Small intestine (tissue), 7 donors: Measurements from ENCODE around the gene ZDHHC7. TPM values are rescaled to one million over a fixed set of nuclear protein-coding genes. Genes with fewer than 3 reads are reported as not detected.

ENCODE experiments used
- DNase-seq, 2 donors: peaks; one replicate each; pipeline versions ENCODE4 v3.0.0 to v3.0.0-alpha.2; 2013
- FAIRE-seq: peaks from 2 replicates; lab custom pipeline; 2012; peaks lifted over from hg19 to GRCh38; lab: Jason Lieb, UNC
- H3K27ac ChIP-seq, 3 donors: one replicate each; pipeline ENCODE4 v1.5.1; 2013; ENCODE audit warnings: low read length in 2 of 3, mild to moderate bottlenecking in 2 of 3, control low read depth in 1 of 3, inconsistent platforms in 1 of 3, low read depth in 1 of 3, moderate library complexity in 1 of 3
- H3K27me3 ChIP-seq, 3 donors: one replicate each; pipeline ENCODE4 v1.6.1; 2013; ENCODE audit warnings: low read length in 3 of 3, inconsistent platforms in 1 of 3; ENCODE audit not compliant: control insufficient read depth in 3 of 3, insufficient read depth in 3 of 3
- H3K36me3 ChIP-seq, 3 donors: one replicate each; pipeline ENCODE4 v1.6.1; 2013; ENCODE audit warnings: low read length in 3 of 3, inconsistent platforms in 1 of 3, low read depth in 1 of 3, mild to moderate bottlenecking in 1 of 3, moderate library complexity in 1 of 3; ENCODE audit not compliant: control insufficient read depth in 3 of 3, insufficient read depth in 2 of 3
- H3K4me1 ChIP-seq, 3 donors: one replicate each; pipeline ENCODE4 v1.6.1; 2013; ENCODE audit warnings: low read length in 2 of 3, inconsistent platforms in 1 of 3, low read depth in 1 of 3, mild to moderate bottlenecking in 1 of 3, moderate library complexity in 1 of 3; ENCODE audit not compliant: control insufficient read depth in 3 of 3, insufficient read depth in 2 of 3
- H3K4me3 ChIP-seq, 3 donors: one replicate each; pipeline ENCODE4 v1.5.1; 2013; ENCODE audit warnings: low read length in 3 of 3, control low read depth in 1 of 3, inconsistent platforms in 1 of 3, low read depth in 1 of 3, mild to moderate bottlenecking in 1 of 3, moderate library complexity in 1 of 3
- H3K9me3 ChIP-seq, 2 donors: one replicate each; pipeline ENCODE4 v1.6.1; 2013; ENCODE audit warnings: low read depth in 1 of 2, low read length in 1 of 2; ENCODE audit not compliant: control insufficient read depth in 2 of 2, insufficient read depth in 1 of 2
- WGBS, 3 donors: extraction: QIAGEN DNeasy Blood & Tissue Kit; methylation state at CpG; one replicate each; pipeline ENCODE4 v1.1.7; 2013; 5-methylcytosine and 5-hydroxymethylcytosine counted together
- polyA plus RNA-seq, 4 donors: library from polyadenylated mRNA; stranded (reverse) in 3 of 4; unstranded in 1 of 4; fragments of 200-250 nt in 3 of 4; fragments of 120-200 nt in 1 of 4; gene quantifications; one replicate each; pipeline versions ENCODE4 v1.2.1 to v1.2.3, GENCODE V29; 2013
- donor health status: healthy with polysubstance abuse.
- donor health status: control.
- donor health status: control.
- donor health status: Bipolar disorder and iron deficiency.
- donor health status: healthy.

Gene ZDHHC7
- polyA plus RNA-seq, 4 donors, result 16.5 to 57.5 (median 27.2) TPM

GRCh38 chr16:84990782-84991181 lies 20.6 kb downstream of the ZDHHC7 start:
- no peaks in the 10 kb centered on the region for H3K27me3 ChIP-seq
- H3K4me3 ChIP-seq, result no peak overlapping the region
- no peak for DNase-seq
- H3K4me1 ChIP-seq, result peaks cover 6 to 31% (median 10%) of the 10 kb centered on the region in 3 donors
- 93 to 96% (median 95%) methylated on average over 9 of the region's 9 CpGs for WGBS, 3 donors
- no peak for FAIRE-seq
- H3K36me3 ChIP-seq, result peaks cover 10 to 78% (median 24%) of the 10 kb centered on the region in 3 donors
- no peak overlapping the region for H3K27ac ChIP-seq
- H3K9me3 ChIP-seq, result no peaks in the 10 kb centered on the region

DNA sequence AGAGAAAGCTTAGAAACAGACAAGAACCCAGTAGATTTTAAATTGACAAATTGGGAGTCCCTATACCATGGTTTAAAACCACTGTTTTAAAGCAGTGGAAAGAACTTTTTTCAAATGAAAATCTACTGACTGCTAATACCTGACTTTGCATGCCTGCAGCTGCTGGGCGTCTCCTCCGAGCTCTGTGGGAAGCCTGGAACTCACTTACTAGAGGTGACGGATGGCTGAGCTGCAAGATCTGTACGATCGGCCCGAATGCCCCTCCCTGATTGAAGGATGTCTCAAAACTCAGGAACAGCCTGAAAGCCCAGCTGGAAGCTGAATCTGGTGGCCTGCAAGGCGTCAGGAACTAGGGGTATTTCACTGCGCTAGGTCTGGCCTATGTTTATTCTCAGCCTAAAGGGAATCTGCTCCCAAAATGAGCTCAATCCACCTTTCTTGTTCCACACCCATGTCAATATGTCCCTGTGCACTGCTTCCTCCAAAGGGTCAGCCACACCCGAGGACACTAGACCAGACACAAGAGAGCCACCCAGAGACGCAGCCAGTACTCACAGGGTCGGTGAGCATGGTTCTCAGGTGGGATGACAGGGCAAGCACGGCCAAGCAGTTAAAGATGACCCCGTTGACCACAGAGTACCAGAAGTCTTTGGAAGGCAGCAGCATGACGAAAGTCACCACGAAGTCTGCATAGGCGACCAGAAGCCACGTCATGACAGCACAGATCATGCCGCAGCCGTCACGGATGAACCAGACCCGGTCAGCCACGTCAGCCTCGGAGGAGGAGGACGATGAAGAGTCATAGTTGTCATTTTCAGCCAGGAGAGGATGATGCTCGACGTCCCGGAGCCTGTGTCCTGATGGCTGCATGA lies 21.4 kb downstream of the ZDHHC7 start:
- DNase-seq (no peak), FAIRE-seq (no peak)
- Histone ChIP-seq H3K9me3 (no peaks in the 10 kb centered on the region), H3K27ac (no peak overlapping the region), H3K4me3 (no peak overlapping the region), H3K27me3 (no peaks in the 10 kb centered on the region), H3K36me3 (peaks cover 10 to 78% (median 26%) of the 10 kb centered on the region in 3 donors), H3K4me1 (peaks cover 4 to 24% (median 8%) of the 10 kb centered on the region in 3 donors)
- WGBS, 3 donors, result 89 to 92% (median 91%) methylated on average over 27 of the region's 27 CpGs

GRCh38 chr16:84988328-84989080 lies 22.8 kb downstream of the ZDHHC7 start:
- Histone ChIP-seq H3K27me3 (no peaks in the 10 kb centered on the region), H3K36me3 (peaks cover 12 to 77% (median 24%) of the 10 kb centered on the region in 3 donors), H3K4me3 (no peak overlapping the region), H3K9me3 (no peaks in the 10 kb centered on the region), H3K4me1 (peaks cover 0 to 13% (median 3%) of the 10 kb centered on the region in 3 donors), H3K27ac (no peak overlapping the region)
- FAIRE-seq (no peak), DNase-seq (no peak)
- 87 to 93% (median 92%) methylated on average over 16 of the region's 16 CpGs for WGBS, 3 donors

- DNase-seq (no peak), FAIRE-seq (no peak)
- Histone ChIP-seq H3K4me1 (peaks cover 0 to 7% (median 3%) of the 10 kb centered on the region in 3 donors), H3K4me3 (no peak overlapping the region), H3K27me3 (no peaks in the 10 kb centered on the region), H3K9me3 (no peaks in the 10 kb centered on the region), H3K27ac (no peak overlapping the region), H3K36me3 (peaks cover 12 to 78% (median 27%) of the 10 kb centered on the region in 3 donors)
- WGBS, 3 donors, result 88 to 100% (median 92%) methylated on average over 1 of the region's 1 CpG
These were observed 24.5 kb downstream of the ZDHHC7 start for GRCh38 chr16:84986879-84987278.

- DNase-seq (no peak), FAIRE-seq (no peak)
- Histone ChIP-seq H3K36me3 (peaks cover 12 to 82% (median 27%) of the 10 kb centered on the region in 3 donors), H3K4me1 (peaks cover 0 to 6% (median 3%) of the 10 kb centered on the region in 3 donors), H3K9me3 (no peaks in the 10 kb centered on the region), H3K27ac (no peak overlapping the region), H3K27me3 (no peaks in the 10 kb centered on the region), H3K4me3 (no peak overlapping the region)
- WGBS, 3 donors, result 88 to 92% (median 92%) methylated on average over 22 of the region's 22 CpGs
These were observed 25.2 kb downstream of the ZDHHC7 start for GRCh38 chr16:84986102-84986501.

- Histone ChIP-seq H3K27ac (no peak overlapping the region), H3K36me3 (peaks cover 12 to 82% (median 28%) of the 10 kb centered on the region in 3 donors), H3K9me3 (no peaks in the 10 kb centered on the region), H3K4me3 (no peak overlapping the region), H3K4me1 (peaks cover 0 to 6% (median 3%) of the 10 kb centered on the region in 3 donors), H3K27me3 (no peaks in the 10 kb centered on the region)
- no peak for FAIRE-seq
- 82 to 88% (median 86%) methylated on average over 15 of the region's 15 CpGs for WGBS, 3 donors
- no peak for DNase-seq
These were observed 26.0 kb downstream of the ZDHHC7 start for GRCh38 chr16:84985079-84986065.

DNA sequence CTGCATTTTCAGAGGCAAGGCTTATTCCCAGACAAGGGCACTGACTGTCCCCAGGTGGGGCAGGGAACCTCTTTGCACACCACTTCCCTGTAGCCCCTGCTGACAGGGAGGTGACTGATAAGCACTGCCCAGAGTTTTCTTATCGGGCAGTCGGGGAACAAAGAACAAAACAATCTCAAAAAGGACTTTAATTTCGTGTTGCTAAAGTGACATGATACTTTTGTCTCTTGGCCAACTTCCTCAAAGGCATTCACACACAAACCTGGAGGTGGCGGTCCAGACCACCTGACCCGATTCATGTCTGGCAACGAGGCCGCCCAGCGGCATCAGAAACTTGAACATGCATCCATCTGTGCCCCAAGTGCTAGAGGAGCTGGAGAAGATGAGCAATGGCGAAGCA lies 28.9 kb downstream of the ZDHHC7 start:
- Histone ChIP-seq H3K36me3 (peaks cover 10 to 72% (median 14%) of the 10 kb centered on the region in 3 donors), H3K27ac (peak overlapping the region; percentile 18 to 81 (median 30)), H3K4me3 (no peak overlapping the region), H3K4me1 (peaks cover 0 to 6% (median 3%) of the 10 kb centered on the region in 3 donors), H3K27me3 (no peaks in the 10 kb centered on the region), H3K9me3 (no peaks in the 10 kb centered on the region)
- no peak for FAIRE-seq
- WGBS, 3 donors, result 14 to 55% (median 23%) methylated on average over 9 of the region's 9 CpGs
- peak; percentile 80 to 94 for DNase-seq
